Heart left ventricle (tissue), 13 donors: ENCODE measurements around the gene AKAP10.

Experiments used
- CTCF ChIP-seq, 12 donors: fragments of 200-600 bp; sonication (generic) in 4 of 12; IDR thresholded peaks; one replicate each; pipeline versions ENCODE4 v1.5.0 to v1.8.0; 2018 to 2022; ENCODE audit warnings: antibody characterized with exemption in 12 of 12, mild to moderate bottlenecking in 5 of 12
- POLR2A ChIP-seq, 2 donors: fragments of 450-650 bp; IDR thresholded peaks; one replicate each; pipeline ENCODE4 v1.6.1; 2017; ENCODE audit warnings: antibody characterized with exemption in 2 of 2, mild to moderate bottlenecking in 2 of 2, moderate library complexity in 2 of 2
- donor health status: ischemic (EF 13 %, LVEDD 7.1; RV severe dilation, severe dysfunction).
- donor health status: DM: no; HTN: yes; CAD: no.
- donor health status: DM: no; HTN: no; CAD: no.
- donor health status: ischemic (EF 25% LVEDD 6.9; RV normal size, moderate dysfunction).
- donor health status: ischemic (EF 25% LVEDD 5.7; RV mildly dilated, moderate dysfunction).
- donor health status: ischemic (EF 35%, LVEDD 5.7; RV mildly dilated, moderate dysfunction).
- donor health status: nonischemic (EF 11% LVEDD 7.7; RV severe dilation, severe dysfunction).
- donor health status: DM: yes; HTN: yes; CAD: no.
- donor health status: PGD.
- donor health status: ischemic (EF 29% LVEDD 5.4; RV normal size, mild dysfunction).
- donor health status: nonischemic (EF 23%, LVEDD 6.1; RV moderate dilation, normal function).

- TF ChIP-seq CTCF (IDR thresholded peaks at IDR 0.05) = no peak
- no peak for TF ChIP-seq POLR2A (IDR thresholded peaks at IDR 0.05)
Measured at GRCh38 chr17:19886116-19886515, 91.5 kb downstream of the AKAP10 start.
